Right lobe of liver (tissue), 4 donors: ENCODE measurements around the gene C4BPA.

ENCODE experiments used
- CTCF ChIP-seq, 4 donors: fragments of 200-600 bp in 3 of 4; fragments of 450-650 bp in 1 of 4; IDR thresholded peaks; one replicate each; pipeline versions ENCODE4 v1.5.1 to v1.8.0; 2016 to 2022; ENCODE audit warnings: antibody characterized with exemption in 4 of 4, mild to moderate bottlenecking in 2 of 4
- POLR2A ChIP-seq: fragments of 450-650 bp; IDR thresholded peaks from one replicate; pipeline ENCODE4 v1.6.1; 2017; ENCODE audit warnings: antibody characterized with exemption, mild to moderate bottlenecking
- donor health status: DM: no; HTN: no; CAD: no.
- donor health status: DM: no; HTN: no; CAD: no.
- donor health status: DM: no; HTN: yes; CAD: no.

GRCh38 chr1:207070811-207071210 lies 33.2 kb upstream of the C4BPA start:
- TF ChIP-seq CTCF (IDR thresholded peaks at IDR 0.05) (no peak), POLR2A (no peak)
